Nephron (organoid): ENCODE results near the gene RECK.

Experiments
- H3K27ac Mint-ChIP-seq, 3 experiments: 2 replicates each; pipeline ENCODE4 v1.8.0; 2020; ENCODE audit warnings: mixed read lengths in 3 of 3, mild to moderate bottlenecking in 2 of 3, moderate library complexity in 1 of 3
- H3K27me3 Mint-ChIP-seq: 2 replicates; pipeline ENCODE4 v1.8.0; 2021; ENCODE audit warnings: low read depth, mild to moderate bottlenecking, moderate library complexity, mixed read lengths
- H3K36me3 Mint-ChIP-seq: 2 replicates; pipeline ENCODE4 v1.8.0; 2020; ENCODE audit warnings: low read depth, mixed read lengths
- H3K4me1 Mint-ChIP-seq: 2 replicates; pipeline ENCODE4 v1.8.0; 2020; ENCODE audit warnings: mixed read lengths
- H3K4me3 Mint-ChIP-seq, 3 experiments: 2 replicates each; pipeline ENCODE4 v1.8.0; 2020; ENCODE audit warnings: mild to moderate bottlenecking in 3 of 3, mixed read lengths in 3 of 3, moderate library complexity in 2 of 3
- H3K9me3 Mint-ChIP-seq: 2 replicates; pipeline ENCODE4 v1.8.0; 2020; ENCODE audit warnings: mixed read lengths
- TF ChIP-seq, protein P1 (sequence below), 3 experiments: fragments of 200-600 bp; sonication (generic); IDR thresholded peaks; one replicate each; pipeline ENCODE4 v1.5.0; 2021; ENCODE audit warnings: antibody characterized with exemption in 3 of 3; ENCODE audit not compliant: unreplicated experiment in 3 of 3

Gene RECK

DNA sequence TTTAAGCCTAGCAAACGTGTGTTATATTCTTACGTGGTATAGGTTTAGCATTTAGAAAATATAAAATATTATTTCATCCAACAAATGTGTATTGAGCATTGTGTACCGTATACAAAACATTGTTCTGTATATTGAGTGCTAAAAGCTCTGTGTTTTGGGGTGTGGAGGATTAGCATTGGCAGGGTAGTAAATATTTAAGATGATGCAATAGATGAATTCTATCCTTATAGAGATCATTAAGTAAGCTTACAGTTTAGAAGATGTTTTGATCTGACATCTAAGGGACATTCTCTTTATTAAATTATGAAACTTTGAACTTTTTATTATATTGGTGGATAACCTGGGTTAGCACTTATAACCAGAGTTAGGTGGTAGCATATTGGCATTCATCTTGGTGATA lies 51.3 kb downstream of the RECK start:
- TF ChIP-seq, protein P1, sequence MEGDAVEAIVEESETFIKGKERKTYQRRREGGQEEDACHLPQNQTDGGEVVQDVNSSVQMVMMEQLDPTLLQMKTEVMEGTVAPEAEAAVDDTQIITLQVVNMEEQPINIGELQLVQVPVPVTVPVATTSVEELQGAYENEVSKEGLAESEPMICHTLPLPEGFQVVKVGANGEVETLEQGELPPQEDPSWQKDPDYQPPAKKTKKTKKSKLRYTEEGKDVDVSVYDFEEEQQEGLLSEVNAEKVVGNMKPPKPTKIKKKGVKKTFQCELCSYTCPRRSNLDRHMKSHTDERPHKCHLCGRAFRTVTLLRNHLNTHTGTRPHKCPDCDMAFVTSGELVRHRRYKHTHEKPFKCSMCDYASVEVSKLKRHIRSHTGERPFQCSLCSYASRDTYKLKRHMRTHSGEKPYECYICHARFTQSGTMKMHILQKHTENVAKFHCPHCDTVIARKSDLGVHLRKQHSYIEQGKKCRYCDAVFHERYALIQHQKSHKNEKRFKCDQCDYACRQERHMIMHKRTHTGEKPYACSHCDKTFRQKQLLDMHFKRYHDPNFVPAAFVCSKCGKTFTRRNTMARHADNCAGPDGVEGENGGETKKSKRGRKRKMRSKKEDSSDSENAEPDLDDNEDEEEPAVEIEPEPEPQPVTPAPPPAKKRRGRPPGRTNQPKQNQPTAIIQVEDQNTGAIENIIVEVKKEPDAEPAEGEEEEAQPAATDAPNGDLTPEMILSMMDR (IDR thresholded peaks at IDR 0.05; ENCODE audit: unreplicated experiment in 3 of 3) = no peak
- H3K4me1 Mint-ChIP-seq = peaks cover 15% of the 10 kb centered on the region
- H3K27me3 Mint-ChIP-seq = no peaks in the 10 kb centered on the region
- H3K36me3 Mint-ChIP-seq = peaks cover 40% of the 10 kb centered on the region
- H3K9me3 Mint-ChIP-seq = no peaks in the 10 kb centered on the region
- no peak overlapping the region for H3K4me3 Mint-ChIP-seq
- no peak overlapping the region for H3K27ac Mint-ChIP-seq

DNA sequence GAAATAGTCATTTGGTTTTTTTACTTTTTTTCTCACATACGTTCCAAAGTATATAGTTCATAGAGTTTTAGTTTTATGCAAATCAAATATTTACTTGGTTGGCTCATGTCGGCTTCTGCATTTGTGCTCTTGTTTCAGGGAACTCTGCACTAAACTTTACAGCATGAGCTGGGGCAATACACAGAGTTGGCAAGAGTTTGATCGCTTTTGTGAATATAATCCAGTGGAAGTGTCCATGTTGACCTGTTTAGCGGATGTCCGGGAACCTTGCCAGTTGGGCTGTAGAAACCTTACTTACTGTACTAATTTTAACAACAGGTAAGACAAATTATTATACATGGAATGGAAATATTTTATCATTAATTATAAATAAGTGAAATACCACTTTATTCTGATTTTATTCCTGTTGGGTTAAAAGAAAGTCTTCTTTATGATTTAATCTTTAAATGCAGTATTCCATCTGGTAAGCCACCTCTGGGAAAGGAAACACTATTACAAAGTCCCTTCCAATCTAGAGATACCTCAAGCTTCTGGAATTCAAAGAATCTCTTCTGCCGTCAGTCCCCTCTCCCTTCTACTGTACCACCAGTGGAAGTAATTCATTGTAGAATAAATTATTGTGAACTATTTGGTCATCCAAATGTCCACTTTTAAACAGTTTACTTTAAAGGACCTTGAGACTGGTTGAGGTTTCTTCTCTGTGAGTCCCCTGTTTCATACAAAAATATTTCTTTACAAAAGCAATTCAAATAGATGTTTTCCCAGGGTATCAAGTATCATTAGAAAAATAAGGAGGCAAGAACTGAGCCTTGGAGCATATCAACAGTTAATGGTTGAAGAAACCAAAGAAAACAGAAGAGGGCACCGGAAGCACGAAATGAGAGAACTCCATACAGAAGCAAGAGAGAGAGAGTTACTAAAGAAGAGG lies 54.6 kb downstream of the RECK start:
- Mint-ChIP-seq H3K9me3 (no peaks in the 10 kb centered on the region), H3K36me3 (peaks cover 33% of the 10 kb centered on the region), H3K4me3 (peak overlapping the region in 1 of 3 experiments; percentile 17), H3K4me1 (peaks cover 15% of the 10 kb centered on the region), H3K27ac (peak overlapping the region; percentile 72 to 87 (median 75)), H3K27me3 (no peaks in the 10 kb centered on the region)
- TF ChIP-seq, protein P1 (IDR thresholded peaks at IDR 0.05; ENCODE audit: unreplicated experiment in 3 of 3) = no peak

DNA sequence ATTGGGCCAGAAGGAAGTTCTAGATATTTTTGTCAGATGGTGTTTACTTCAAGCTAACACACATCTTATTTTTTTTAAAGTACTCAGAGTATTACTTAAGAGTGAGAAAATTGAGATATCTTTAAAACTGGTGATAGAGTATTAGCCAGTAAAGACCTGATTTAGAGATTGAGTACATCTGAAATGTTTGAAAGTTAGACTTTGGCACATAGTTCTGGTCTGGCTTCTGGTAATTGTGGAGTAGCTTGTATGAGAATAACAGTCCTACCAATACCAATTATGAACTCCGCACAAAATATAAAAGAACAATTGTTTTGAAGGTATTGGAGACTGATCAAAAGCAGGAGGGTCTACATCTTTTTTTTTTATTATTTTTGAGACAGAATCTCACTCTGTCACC lies 55.3 kb downstream of the RECK start:
- TF ChIP-seq, protein P1 (IDR thresholded peaks at IDR 0.05; ENCODE audit: unreplicated experiment in 3 of 3) = no peak
- Mint-ChIP-seq H3K9me3 (no peaks in the 10 kb centered on the region), H3K4me3 (no peak overlapping the region), H3K27me3 (no peaks in the 10 kb centered on the region), H3K4me1 (peaks cover 15% of the 10 kb centered on the region), H3K36me3 (peaks cover 26% of the 10 kb centered on the region), H3K27ac (peak overlapping the region; percentile 72 to 87 (median 75))

DNA sequence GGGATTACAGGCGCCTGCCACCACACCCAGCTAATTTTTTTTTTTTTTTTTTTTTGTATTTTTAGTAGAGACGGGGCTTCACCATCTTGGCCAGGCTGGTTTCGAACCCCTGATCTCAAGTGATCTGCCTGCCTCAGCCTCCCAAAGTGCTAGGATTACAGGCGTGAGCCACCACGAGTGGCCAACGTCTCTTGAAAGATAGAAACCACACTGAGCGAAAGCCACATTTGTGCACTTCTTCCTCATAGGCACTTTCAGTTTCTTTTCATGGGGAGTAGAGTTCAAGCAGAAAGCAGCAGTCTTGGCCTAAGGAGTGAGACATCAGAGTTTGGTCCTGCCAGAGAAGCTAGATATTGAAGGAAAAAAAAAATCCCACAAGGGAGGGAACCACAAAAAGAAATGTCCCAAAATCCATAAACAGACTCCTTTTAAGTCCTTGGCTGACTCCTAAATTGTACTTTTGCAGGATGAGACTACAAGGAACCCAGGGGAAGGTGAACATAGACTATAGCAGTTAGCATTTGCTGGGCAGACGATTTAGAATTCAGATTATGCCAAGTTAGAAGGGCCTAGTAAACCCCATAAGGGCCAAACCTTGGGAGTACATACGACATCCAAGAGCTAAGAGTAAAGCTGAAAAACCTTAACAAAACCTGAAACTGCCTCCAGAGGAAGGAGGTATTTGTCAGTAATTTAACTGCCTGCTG lies 55.9 kb downstream of the RECK start:
- peak overlapping the region in 1 of 3 experiments; percentile 56 for H3K27ac Mint-ChIP-seq

DNA sequence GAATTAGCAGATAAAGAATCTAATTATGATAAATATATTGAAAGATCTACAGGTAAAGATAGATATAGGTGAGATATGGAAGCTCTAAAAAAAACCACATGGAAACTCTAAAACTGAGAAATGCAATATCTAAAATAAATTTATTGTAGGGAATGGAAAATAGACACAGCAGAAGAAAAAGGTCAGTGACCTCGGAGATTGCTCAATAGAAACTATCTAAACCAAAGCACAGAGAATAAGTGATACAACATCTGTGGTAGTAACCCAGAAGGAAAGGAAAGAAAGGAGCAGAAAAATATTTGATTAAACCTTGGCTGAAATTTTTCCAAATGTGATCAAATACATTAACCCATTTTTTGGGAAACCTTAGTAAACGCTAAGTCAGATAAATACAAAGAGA lies 56.7 kb downstream of the RECK start:
- Mint-ChIP-seq H3K4me3 (no peak overlapping the region), H3K9me3 (no peaks in the 10 kb centered on the region), H3K36me3 (peaks cover 26% of the 10 kb centered on the region), H3K27ac (no peak overlapping the region), H3K27me3 (no peaks in the 10 kb centered on the region), H3K4me1 (peaks cover 15% of the 10 kb centered on the region)
- TF ChIP-seq, protein P1 (IDR thresholded peaks at IDR 0.05; ENCODE audit: unreplicated experiment in 3 of 3) = no peak

More for the DNA sequence above, 55.9 kb downstream of the RECK start:
- Mint-ChIP-seq H3K36me3 (peaks cover 22% of the 10 kb centered on the region), H3K4me1 (peaks cover 15% of the 10 kb centered on the region), H3K9me3 (no peaks in the 10 kb centered on the region), H3K4me3 (no peak overlapping the region), H3K27me3 (no peaks in the 10 kb centered on the region)
- TF ChIP-seq, protein P1 (IDR thresholded peaks at IDR 0.05; ENCODE audit: unreplicated experiment in 3 of 3) = no peak
